Thoracic aorta (tissue), 2 donors: ENCODE measurements around the gene SYNCRIP. TPM values are rescaled to one million over a fixed set of nuclear protein-coding genes. Genes with fewer than 3 reads are reported as not detected.
A peak's percentile ranks its signal among the peaks of the same experiment; 100 is the strongest.
"Not testable (repeated sequence)": the region's sequence is repeated elsewhere in the genome, so short reads cannot be mapped to it uniquely, and the experiment has no call there.

Source experiments
- ATAC-seq: fragments of 150-250 bp; one replicate; pipeline ENCODE4 v1.8.0; 2017; ENCODE audit warnings: low read depth; ENCODE audit not compliant: insufficient number of reproducible peaks, low FRiP score
- DNase-seq: peaks from one replicate; pipeline ENCODE4 v3.0.0-alpha.2; 2020; ENCODE audit warnings: low spot score
- H3K27ac ChIP-seq, 2 donors: fragments of 200-600 bp; sonication (generic); 1 replicate in 1 of 2; 2 replicates in 1 of 2; pipeline ENCODE4 v1.5.1; 2016; ENCODE audit warnings: mild to moderate bottlenecking in 2 of 2, moderate library complexity in 2 of 2
- H3K27me3 ChIP-seq: fragments of 200-600 bp; sonication (generic); replicated peaks from 2 replicates; pipeline ENCODE4 v1.6.0; 2016; ENCODE audit warnings: mild to moderate bottlenecking; ENCODE audit not compliant: insufficient read depth
- H3K36me3 ChIP-seq: fragments of 200-600 bp; sonication (generic); one replicate; pipeline ENCODE4 v1.5.1; 2016
- H3K4me1 ChIP-seq, 2 donors: fragments of 200-600 bp; sonication (generic); 1 replicate in 1 of 2; 2 replicates in 1 of 2; pipeline versions ENCODE4 v1.5.1 to v1.6.0; 2016; ENCODE audit warnings: low read depth in 2 of 2, mild to moderate bottlenecking in 1 of 2; ENCODE audit not compliant: control insufficient read depth in 1 of 2
- H3K4me3 ChIP-seq: fragments of 200-600 bp; sonication (generic); 2 replicates; pipeline ENCODE4 v1.5.1; 2016; ENCODE audit warnings: mild to moderate bottlenecking
- H3K9me3 ChIP-seq: fragments of 200-600 bp; sonication (generic); 2 replicates; pipeline ENCODE4 v1.5.1; 2016
- total RNA-seq, 2 donors: library from RNA; depleted of rRNA; stranded (reverse); fragments of >200 nt; gene quantifications; one replicate each; pipeline versions ENCODE4 v1.1.0 to v1.2.3, GENCODE V29; 2016
- TF ChIP-seq, protein P1 (sequence below): fragments of 200-600 bp; sonication (generic); IDR thresholded peaks from one replicate; pipeline ENCODE4 v1.5.1; 2019; ENCODE audit warnings: antibody characterized with exemption

Gene SYNCRIP
- total RNA-seq, 2 donors from 2014 or later = 47.7 to 94.2 TPM

DNA sequence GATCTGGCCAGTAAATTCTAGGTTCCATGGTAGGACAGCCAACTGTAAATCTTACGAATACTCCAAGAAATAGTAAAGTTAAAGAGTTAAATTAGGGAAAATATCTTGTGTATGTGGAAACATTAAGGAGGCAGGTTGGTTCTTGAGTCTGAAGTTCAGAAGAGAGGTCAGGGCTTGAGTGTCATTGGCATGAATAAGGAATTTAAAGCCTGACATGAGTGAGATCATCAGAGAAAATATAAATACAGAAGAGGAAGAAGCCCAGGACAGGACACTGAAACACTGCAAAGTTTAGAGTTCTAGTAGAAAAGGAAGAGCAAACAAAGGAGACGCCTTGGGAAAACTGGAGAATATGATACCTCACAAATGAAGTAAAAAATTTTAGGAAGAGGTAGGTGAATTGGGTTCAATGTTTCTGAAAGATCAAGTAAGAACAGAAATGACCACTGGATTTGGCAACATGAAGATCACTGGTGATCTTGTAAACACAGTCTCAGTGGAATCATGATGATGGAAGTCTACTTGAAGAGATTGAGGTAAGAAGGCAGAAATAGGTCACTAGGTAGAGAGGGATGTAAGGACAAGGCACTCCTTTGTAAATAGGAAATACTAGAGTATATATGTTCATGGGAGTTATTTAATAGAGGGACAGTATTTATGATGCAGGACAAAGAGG lies 41.6 kb upstream of the SYNCRIP start:
- Histone ChIP-seq H3K36me3 (no peaks in the 10 kb centered on the region), H3K4me1 (peaks cover 0 to 6% of the 10 kb centered on the region in 2 donors), H3K27ac (no peak overlapping the region), H3K9me3 (no peaks in the 10 kb centered on the region), H3K4me3 (no peak overlapping the region), H3K27me3 (no peaks in the 10 kb centered on the region)
- ATAC-seq (no peak), DNase-seq (no peak)
- TF ChIP-seq, protein P1, sequence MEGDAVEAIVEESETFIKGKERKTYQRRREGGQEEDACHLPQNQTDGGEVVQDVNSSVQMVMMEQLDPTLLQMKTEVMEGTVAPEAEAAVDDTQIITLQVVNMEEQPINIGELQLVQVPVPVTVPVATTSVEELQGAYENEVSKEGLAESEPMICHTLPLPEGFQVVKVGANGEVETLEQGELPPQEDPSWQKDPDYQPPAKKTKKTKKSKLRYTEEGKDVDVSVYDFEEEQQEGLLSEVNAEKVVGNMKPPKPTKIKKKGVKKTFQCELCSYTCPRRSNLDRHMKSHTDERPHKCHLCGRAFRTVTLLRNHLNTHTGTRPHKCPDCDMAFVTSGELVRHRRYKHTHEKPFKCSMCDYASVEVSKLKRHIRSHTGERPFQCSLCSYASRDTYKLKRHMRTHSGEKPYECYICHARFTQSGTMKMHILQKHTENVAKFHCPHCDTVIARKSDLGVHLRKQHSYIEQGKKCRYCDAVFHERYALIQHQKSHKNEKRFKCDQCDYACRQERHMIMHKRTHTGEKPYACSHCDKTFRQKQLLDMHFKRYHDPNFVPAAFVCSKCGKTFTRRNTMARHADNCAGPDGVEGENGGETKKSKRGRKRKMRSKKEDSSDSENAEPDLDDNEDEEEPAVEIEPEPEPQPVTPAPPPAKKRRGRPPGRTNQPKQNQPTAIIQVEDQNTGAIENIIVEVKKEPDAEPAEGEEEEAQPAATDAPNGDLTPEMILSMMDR = no peak

DNA sequence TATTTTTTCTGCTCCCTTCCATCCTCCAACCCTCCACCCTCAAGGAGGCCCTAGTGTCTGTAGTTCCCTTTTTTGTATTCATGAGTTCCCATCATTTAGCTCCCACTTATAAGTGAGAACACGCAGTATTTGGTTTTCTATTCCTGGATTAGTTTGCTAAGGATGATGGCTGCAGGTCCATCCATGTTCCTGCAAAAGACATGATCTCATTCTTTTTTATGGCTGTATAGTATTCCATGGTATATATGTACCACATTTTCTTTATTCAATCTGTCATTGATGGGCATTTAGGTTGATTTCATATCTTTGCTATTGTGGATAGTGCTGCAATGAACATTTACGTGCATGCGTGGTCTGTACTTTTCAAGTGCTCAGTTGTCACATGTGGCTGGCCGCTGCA lies 39.2 kb upstream of the SYNCRIP start:
- H3K9me3 ChIP-seq, H3K27me3 ChIP-seq, ATAC-seq, H3K4me1 ChIP-seq, DNase-seq, H3K4me3 ChIP-seq, H3K36me3 ChIP-seq, H3K27ac ChIP-seq: not testable (repeated sequence)

DNA sequence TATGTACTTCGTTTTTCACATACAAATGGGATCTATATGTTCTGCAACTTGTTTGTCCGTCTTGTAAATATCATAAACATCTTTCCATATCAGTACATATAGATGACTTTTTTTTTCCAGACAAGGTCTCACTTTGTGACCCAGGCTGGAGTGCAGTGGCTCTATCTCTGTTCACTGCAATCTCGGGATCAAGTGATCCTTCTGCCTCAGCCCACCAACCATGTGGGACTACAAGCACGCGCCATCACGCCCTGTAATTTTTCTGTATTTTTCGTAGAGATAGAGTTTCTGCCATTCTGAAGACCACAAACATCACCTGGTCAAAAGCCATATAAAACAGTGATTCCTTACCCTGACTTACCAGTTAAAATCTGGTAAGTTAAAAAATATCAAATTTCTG lies 37.7 kb upstream of the SYNCRIP start:
- DNase-seq (no peak), ATAC-seq (no peak)
- no peaks in the 10 kb centered on the region for H3K27me3 ChIP-seq

DNA sequence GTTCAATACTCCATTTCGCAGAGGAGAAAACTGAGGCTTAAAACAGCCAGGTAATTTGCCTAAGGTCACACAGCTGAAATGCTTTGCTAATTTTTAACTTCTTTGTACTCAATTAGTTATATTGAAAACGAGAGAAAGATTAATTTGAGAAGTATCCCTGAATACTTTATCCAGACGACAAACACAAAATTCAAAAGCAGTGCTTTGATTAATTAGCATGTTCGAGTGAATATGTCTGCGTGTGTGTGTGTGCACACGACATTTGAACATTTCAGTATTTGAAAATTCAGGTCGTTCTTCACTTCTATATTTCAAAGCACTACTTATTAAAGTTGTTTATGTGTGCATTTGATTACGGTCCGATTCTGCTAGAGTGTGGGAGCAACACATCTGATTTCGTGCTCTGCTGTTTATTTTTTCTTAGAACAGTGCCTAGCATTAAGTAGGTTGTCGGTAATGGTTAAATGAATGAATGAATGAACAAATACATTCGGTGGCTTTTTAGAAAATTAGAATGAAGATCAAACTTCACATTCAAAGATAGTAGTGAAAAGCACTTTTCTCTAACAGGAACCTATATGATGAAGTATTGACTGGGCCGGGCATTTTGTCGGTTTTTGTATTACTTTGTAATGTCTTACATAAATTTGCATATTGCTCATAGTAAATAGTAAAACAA lies 36.9 kb upstream of the SYNCRIP start:
- Histone ChIP-seq H3K9me3 (no peaks in the 10 kb centered on the region), H3K4me1 (peaks cover 12 to 27% of the 10 kb centered on the region in 2 donors), H3K27me3 (no peaks in the 10 kb centered on the region), H3K27ac (peak overlapping the region; percentile 66 to 89), H3K4me3 (peak overlapping the region; percentile 96), H3K36me3 (no peaks in the 10 kb centered on the region)
- DNase-seq = no peak
- ATAC-seq = no peak
- TF ChIP-seq, protein P1 = no peak

More for the DNA sequence above, 37.7 kb upstream of the SYNCRIP start:
- H3K4me3 ChIP-seq = no peak overlapping the region
- peaks cover 5 to 19% of the 10 kb centered on the region in 2 donors for H3K4me1 ChIP-seq
- H3K27ac ChIP-seq = no peak overlapping the region
- no peaks in the 10 kb centered on the region for H3K9me3 ChIP-seq
- TF ChIP-seq, protein P1 = no peak
- no peaks in the 10 kb centered on the region for H3K36me3 ChIP-seq

DNA sequence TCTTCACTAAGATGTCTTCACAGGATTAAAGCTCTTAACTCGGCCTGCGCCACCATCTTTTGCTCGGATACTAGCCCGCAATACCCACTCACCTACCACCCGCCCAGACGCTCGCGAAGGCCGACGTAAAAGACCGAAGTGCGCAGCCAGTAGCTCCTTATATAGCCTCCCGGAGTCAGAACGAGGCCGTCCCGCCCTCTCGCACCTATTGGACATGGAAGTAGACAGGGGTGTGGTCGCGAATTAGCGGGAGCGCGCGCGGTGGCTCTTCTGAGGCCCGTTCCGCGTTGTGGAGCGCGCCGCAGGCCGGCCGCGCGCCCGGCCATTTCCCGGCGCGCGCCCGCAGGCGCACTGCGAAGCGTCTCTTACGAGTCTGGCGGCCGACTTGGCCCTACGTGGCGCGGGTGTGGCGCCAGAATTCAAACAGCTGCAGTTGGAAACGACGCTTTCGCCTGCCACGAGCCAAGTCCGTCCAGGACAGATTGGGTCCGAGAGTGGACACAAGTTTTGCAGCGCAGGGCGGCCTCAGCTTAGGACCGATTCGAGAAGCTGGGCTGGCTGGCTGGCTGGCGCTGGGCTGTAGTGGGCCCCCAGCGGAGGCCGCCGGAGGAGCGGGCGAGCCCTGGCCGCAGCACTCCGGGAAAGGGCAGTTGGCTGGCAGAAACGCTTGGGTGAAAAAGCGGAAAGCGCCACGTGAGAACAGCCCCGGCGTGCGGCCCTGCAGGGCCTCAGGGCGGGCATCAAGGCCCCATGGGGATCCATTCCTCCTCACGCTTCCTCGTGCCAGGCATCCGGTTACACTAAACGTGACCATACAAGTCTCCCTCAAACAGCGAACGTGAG lies 36.1 kb upstream of the SYNCRIP start:
- Histone ChIP-seq H3K4me3 (peak overlapping the region; percentile 96), H3K27ac (peak overlapping the region; percentile 83 to 89), H3K9me3 (no peaks in the 10 kb centered on the region), H3K36me3 (no peaks in the 10 kb centered on the region), H3K27me3 (no peaks in the 10 kb centered on the region), H3K4me1 (peaks cover 19 to 32% of the 10 kb centered on the region in 2 donors)
- ATAC-seq (peak; percentile 98), DNase-seq (peak; percentile 96)
- TF ChIP-seq, protein P1 = peak; percentile 27
